Activated CD8-positive, alpha-beta T cell treated with anti-CD3 and anti-CD28 coated beads for 36 hours (primary cell): ENCODE measurements around the gene FARP2. TPM values are rescaled to one million over a fixed set of nuclear protein-coding genes. Genes with fewer than 3 reads are reported as not detected.
"Not testable (repeated sequence)": the region's sequence is repeated elsewhere in the genome, so short reads cannot be mapped to it uniquely, and the experiment has no call there.

Experiments used
- ATAC-seq: fragments of 200-7000 bp; cut with Tn5 transposase; one replicate; pipeline ENCODE4 v1.10.0; 2021; ENCODE audit warnings: mild to moderate bottlenecking, moderate library complexity
- CTCF ChIA-PET: fragments of 350-600 bp; sonication (Branson Sonifier 250); formaldehyde crosslinking; loops from one replicate; lab custom pipeline; 2021; ENCODE audit warnings: antibody characterized with exemption; lab: Charles Lee
- POLR2A ChIA-PET: fragments of 350-600 bp; sonication (Branson Sonifier 250); formaldehyde crosslinking; loops from one replicate; lab custom pipeline; 2021; ENCODE audit warnings: antibody characterized with exemption; lab: Charles Lee
- DNase-seq: peaks from one replicate; pipeline ENCODE4 v3.0.0-alpha.2; 2020
- H3K27ac Mint-ChIP-seq: one replicate; pipeline ENCODE4 v1.8.0; 2021; ENCODE audit warnings: mild to moderate bottlenecking, mixed read lengths
- H3K27me3 Mint-ChIP-seq: one replicate; pipeline ENCODE4 v1.8.0; 2021; ENCODE audit warnings: mixed read lengths
- H3K36me3 Mint-ChIP-seq: one replicate; pipeline ENCODE4 v1.8.0; 2021; ENCODE audit warnings: low read depth, mixed read lengths
- H3K4me1 Mint-ChIP-seq: one replicate; pipeline ENCODE4 v1.8.0; 2021; ENCODE audit warnings: low read depth, mixed read lengths
- H3K4me3 Mint-ChIP-seq: one replicate; pipeline ENCODE4 v1.8.0; 2021; ENCODE audit warnings: mild to moderate bottlenecking, moderate library complexity, mixed read lengths
- H3K9me3 Mint-ChIP-seq: one replicate; pipeline ENCODE4 v1.8.0; 2021; ENCODE audit warnings: mixed read lengths
- CTCF ChIP-seq: fragments of 200-600 bp; IDR thresholded peaks from one replicate; pipeline ENCODE4 v1.8.0; 2022; ENCODE audit warnings: antibody characterized with exemption, mild to moderate bottlenecking
- intact Hi-C: fragments of 100-400 bp; cut with micrococcal nuclease; formaldehyde crosslinking; loops from one replicate; pipeline ENCODE4 v1.10.0; 2022
- total RNA-seq, 2 experiments: library from RNA; stranded (reverse); gene quantifications; one replicate each; pipeline ENCODE4 v1.2.3, GENCODE V29; 2021

The FARP2 gene
- total RNA-seq, 2 experiments from 2014 or later, result 31.9 to 32.8 TPM

- Mint-ChIP-seq H3K36me3 (peaks cover 23% of the 10 kb centered on the region), H3K27ac (no peak overlapping the region), H3K27me3 (no peaks in the 10 kb centered on the region), H3K4me1 (peaks cover 5% of the 10 kb centered on the region), H3K9me3 (no peaks in the 10 kb centered on the region), H3K4me3 (no peak overlapping the region)
- no peak for TF ChIP-seq CTCF
- DNase-seq, result no peak
- intact Hi-C loops, result no loop called here
- no peak for ATAC-seq
- POLR2A ChIA-PET, result no interaction called here
- CTCF ChIA-PET, result no interaction called here
Measured at GRCh38 chr2:241372361-241372992, 16.4 kb downstream of the FARP2 start.

- DNase-seq (no peak), ATAC-seq (no peak)
- no peak overlapping the region for H3K4me3 Mint-ChIP-seq
- ChIA-PET POLR2A (no interaction called here), CTCF (no interaction called here)
- H3K27me3 Mint-ChIP-seq, result no peaks in the 10 kb centered on the region
- H3K27ac Mint-ChIP-seq, result no peak overlapping the region
- peaks cover 23% of the 10 kb centered on the region for H3K36me3 Mint-ChIP-seq
- TF ChIP-seq CTCF, result no peak
- intact Hi-C loops, result no loop called here
- peaks cover 5% of the 10 kb centered on the region for H3K4me1 Mint-ChIP-seq
- H3K9me3 Mint-ChIP-seq, result no peaks in the 10 kb centered on the region
Measured at GRCh38 chr2:241373446-241373845, 17.4 kb downstream of the FARP2 start.

GRCh38 chr2:241373906-241374305 is 17.8 kb downstream of the FARP2 start:
- H3K27me3 Mint-ChIP-seq, H3K4me3 Mint-ChIP-seq, H3K4me1 Mint-ChIP-seq, DNase-seq, intact Hi-C loops, H3K9me3 Mint-ChIP-seq, ATAC-seq, POLR2A ChIA-PET, H3K27ac Mint-ChIP-seq: not testable (repeated sequence)
- CTCF ChIA-PET, result interaction anchor here (1.0 kb wide), 1 partner anchor 27 kb away, joined by 3 read pairs; no protein-coding TSS in a partner anchor
- peaks cover 23% of the 10 kb centered on the region for H3K36me3 Mint-ChIP-seq

GRCh38 chr2:241375300-241375699 is 19.2 kb downstream of the FARP2 start:
- Mint-ChIP-seq H3K27ac (no peak overlapping the region), H3K36me3 (peaks cover 23% of the 10 kb centered on the region), H3K4me1 (peaks cover 5% of the 10 kb centered on the region), H3K4me3 (no peak overlapping the region), H3K27me3 (no peaks in the 10 kb centered on the region), H3K9me3 (no peaks in the 10 kb centered on the region)
- POLR2A ChIA-PET, result no interaction called here
- intact Hi-C loops, result no loop called here
- no peak for TF ChIP-seq CTCF
- ATAC-seq (no peak), DNase-seq (no peak)
- CTCF ChIA-PET, result no interaction called here

- Mint-ChIP-seq H3K4me1 (peaks cover 5% of the 10 kb centered on the region), H3K4me3 (no peak overlapping the region), H3K27ac (no peak overlapping the region), H3K27me3 (no peaks in the 10 kb centered on the region), H3K36me3 (peaks cover 23% of the 10 kb centered on the region), H3K9me3 (no peaks in the 10 kb centered on the region)
- ChIA-PET POLR2A (no interaction called here), CTCF (no interaction called here)
- intact Hi-C loops, result no loop called here
- no peak for ATAC-seq
- no peak for DNase-seq
- TF ChIP-seq CTCF, result no peak
Measured at GRCh38 chr2:241376808-241377207, 20.7 kb downstream of the FARP2 start.
